ENCODE results near the gene ZNF563.

Gene ZNF563

DNA sequence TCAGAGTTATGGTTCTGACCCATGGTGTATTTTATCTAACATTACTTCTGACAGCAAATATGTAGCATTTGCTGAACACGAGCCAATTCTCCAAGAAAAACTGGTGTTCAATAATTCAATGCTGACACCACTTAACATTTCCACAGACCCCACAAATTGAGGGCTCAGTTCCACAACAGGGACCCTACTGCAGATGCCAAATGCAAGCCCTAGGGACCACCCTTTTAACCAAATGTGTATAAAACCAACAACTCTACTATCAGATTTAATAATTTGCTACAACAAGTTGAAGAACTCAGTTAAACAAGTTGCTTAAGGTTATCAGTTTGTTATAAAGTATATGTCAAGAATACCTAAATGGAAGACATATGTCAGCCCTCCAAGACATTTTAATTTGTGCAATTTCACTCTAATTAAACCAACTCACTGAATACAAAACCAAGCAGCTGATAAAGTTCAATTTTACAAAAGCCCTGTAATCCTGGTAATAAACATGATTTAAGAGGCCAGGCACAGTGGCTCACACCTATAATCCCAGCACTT is 45.4 kb downstream of the ZNF563 start:
- Histone ChIP-seq H3K4me2 (ENCODE audit: low read depth, low read length) (no peak overlapping the region), H3K27ac (ENCODE audit: low read length) (no peak overlapping the region), H3K27me3 (replicated peaks; ENCODE audit: insufficient read depth, low read length) (no peaks in the 10 kb centered on the region), H3F3A (ENCODE audit: insufficient read depth, low read length) (no peaks in the 10 kb centered on the region), H3K4me1 (ENCODE audit: low read length) (peaks cover under 1% of the 10 kb centered on the region; the same call in 1 of the 2 replicates), H2AFZ (ENCODE audit: low read length) (no peak overlapping the region), H3K36me3 (replicated peaks; ENCODE audit: insufficient read depth, low read length) (no peaks in the 10 kb centered on the region), H3K9me2 (replicated peaks; ENCODE audit: insufficient read depth, low read length) (no peaks in the 10 kb centered on the region), H3K79me2 (ENCODE audit: low read length) (peaks cover 44% of the 10 kb centered on the region), H3K4me3 (ENCODE audit: low read length) (no peak overlapping the region), H3K9ac (ENCODE audit: low read length) (no peak overlapping the region), H3K9me3 (replicated peaks; ENCODE audit: insufficient read depth, low read length) (no peaks in the 10 kb centered on the region), H4K20me1 (ENCODE audit: insufficient read depth, low read length) (no peaks in the 10 kb centered on the region)
- no peak for DNase-seq
- TF ChIP-seq EZH2 (optimal IDR thresholded peaks at IDR 0.05; ENCODE audit: low read depth, low read length) (no peak), CTCF (IDR thresholded peaks at IDR 0.05; ENCODE audit: low read length) (no peak), EZH2phosphoT487 (IDR thresholded peaks at IDR 0.05; ENCODE audit: low read length) (no peak)

- H3K4me1 ChIP-seq (ENCODE audit: low read length), result no peaks in the 10 kb centered on the region
- no peaks in the 10 kb centered on the region for H4K20me1 ChIP-seq (ENCODE audit: insufficient read depth, low read length)
- TF ChIP-seq EZH2phosphoT487 (IDR thresholded peaks at IDR 0.05; ENCODE audit: low read length), result no peak
- no peak for TF ChIP-seq CTCF (IDR thresholded peaks at IDR 0.05; ENCODE audit: low read length)
- no peak for TF ChIP-seq EZH2 (optimal IDR thresholded peaks at IDR 0.05; ENCODE audit: low read depth, low read length)
- DNase-seq, result no peak
- peaks cover 36% of the 10 kb centered on the region for H3K79me2 ChIP-seq (ENCODE audit: low read length)
- no peak overlapping the region for H3K9ac ChIP-seq (ENCODE audit: low read length)
- H3K27me3 ChIP-seq (replicated peaks; ENCODE audit: insufficient read depth, low read length), result no peaks in the 10 kb centered on the region
- no peaks in the 10 kb centered on the region for H3K36me3 ChIP-seq (replicated peaks; ENCODE audit: insufficient read depth, low read length)
- H2AFZ ChIP-seq (ENCODE audit: low read length), result no peak overlapping the region
- H3K4me2 ChIP-seq (ENCODE audit: low read depth, low read length), result no peak overlapping the region
- no peaks in the 10 kb centered on the region for H3K9me3 ChIP-seq (replicated peaks; ENCODE audit: insufficient read depth, low read length)
- no peaks in the 10 kb centered on the region for H3K9me2 ChIP-seq (replicated peaks; ENCODE audit: insufficient read depth, low read length)
- H3F3A ChIP-seq (ENCODE audit: insufficient read depth, low read length), result no peaks in the 10 kb centered on the region
- H3K27ac ChIP-seq (ENCODE audit: low read length), result no peak overlapping the region
- no peak overlapping the region for H3K4me3 ChIP-seq (ENCODE audit: low read length)
These were observed 48.8 kb downstream of the ZNF563 start for GRCh38 chr19:12284631-12285030.

GRCh38 chr19:12284226-12284625 is 49.2 kb downstream of the ZNF563 start:
- Histone ChIP-seq H2AFZ (ENCODE audit: low read length) (no peak overlapping the region), H3K4me1 (ENCODE audit: low read length) (no peaks in the 10 kb centered on the region), H3F3A (ENCODE audit: insufficient read depth, low read length) (no peaks in the 10 kb centered on the region), H3K27me3 (replicated peaks; ENCODE audit: insufficient read depth, low read length) (no peaks in the 10 kb centered on the region), H4K20me1 (ENCODE audit: insufficient read depth, low read length) (no peaks in the 10 kb centered on the region), H3K9me3 (replicated peaks; ENCODE audit: insufficient read depth, low read length) (no peaks in the 10 kb centered on the region), H3K79me2 (ENCODE audit: low read length) (peaks cover 33% of the 10 kb centered on the region), H3K36me3 (replicated peaks; ENCODE audit: insufficient read depth, low read length) (no peaks in the 10 kb centered on the region), H3K9ac (ENCODE audit: low read length) (no peak overlapping the region), H3K27ac (ENCODE audit: low read length) (no peak overlapping the region), H3K4me2 (ENCODE audit: low read depth, low read length) (no peak overlapping the region), H3K4me3 (ENCODE audit: low read length) (no peak overlapping the region), H3K9me2 (replicated peaks; ENCODE audit: insufficient read depth, low read length) (no peaks in the 10 kb centered on the region)
- DNase-seq, result no peak
- TF ChIP-seq EZH2 (optimal IDR thresholded peaks at IDR 0.05; ENCODE audit: low read depth, low read length) (no peak), CTCF (IDR thresholded peaks at IDR 0.05; ENCODE audit: low read length) (no peak), EZH2phosphoT487 (IDR thresholded peaks at IDR 0.05; ENCODE audit: low read length) (no peak)
